Stimulated activated CD8-positive, alpha-beta memory T cell treated with anti-CD3 and anti-CD28 coated beads, Interleukin-2, amount 100 ng/mL, for 1 hour (primary cell): ENCODE measurements around the gene RNPEP.
"Not testable (repeated sequence)": the region's sequence is repeated elsewhere in the genome, so short reads cannot be mapped to it uniquely, and the experiment has no call there.

Source experiments
- DNase-seq, 2 donors: peaks; one replicate each; pipeline ENCODE4 v3.0.0-alpha.2; 2020; ENCODE audit warnings: low read depth in 2 of 2

Gene RNPEP

GRCh38 chr1:202036595-202037387 lies 54.3 kb downstream of the RNPEP start:
- DNase-seq, result no peak

- DNase-seq, result no peak
Observed at GRCh38 chr1:202037706-202038296, 55.4 kb downstream of the RNPEP start.

- no peak for DNase-seq
Observed at GRCh38 chr1:202038688-202039346, 56.4 kb downstream of the RNPEP start.

DNA sequence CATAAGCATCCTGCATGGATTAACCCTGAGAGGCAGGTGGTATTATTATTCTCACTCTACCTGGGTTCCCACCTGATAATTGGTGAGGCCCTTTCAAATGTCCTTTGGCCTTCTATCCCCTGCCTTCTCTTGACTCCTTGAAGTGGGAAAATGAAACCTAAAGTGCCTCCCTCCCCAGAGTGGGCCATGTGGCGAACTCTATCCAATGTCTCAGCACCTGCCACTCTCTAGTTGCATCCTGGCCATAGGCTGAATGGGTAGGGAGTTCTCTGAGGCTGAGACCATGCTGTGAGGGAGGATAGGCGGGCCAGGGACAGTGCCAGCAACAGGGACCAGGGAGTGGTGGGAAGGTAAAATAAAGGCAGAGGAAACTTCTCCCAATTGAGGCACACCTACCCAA lies 63.3 kb downstream of the RNPEP start:
- DNase-seq, result no peak

DNA sequence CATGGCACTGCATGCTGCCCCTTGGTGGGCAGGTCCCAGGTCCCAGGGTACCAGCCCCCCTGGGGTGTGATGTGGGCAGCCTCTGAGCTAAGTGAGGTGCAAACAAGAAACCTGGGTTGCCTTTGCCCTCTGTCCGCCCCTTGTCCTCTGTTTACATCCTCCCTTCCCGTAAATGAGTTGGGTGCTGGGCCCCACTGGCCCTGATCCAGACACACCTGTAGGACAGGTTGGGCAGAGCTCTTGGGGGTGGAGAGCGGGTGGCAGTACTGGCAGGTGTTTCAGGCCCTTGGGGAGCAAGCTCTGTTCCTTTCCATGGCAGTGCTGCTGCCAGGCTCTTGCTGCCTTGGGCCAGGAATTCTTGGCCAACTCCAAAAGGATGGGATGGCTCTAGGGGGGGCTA lies 63.8 kb downstream of the RNPEP start:
- DNase-seq, result no peak

GRCh38 chr1:202046748-202047708 lies 64.6 kb downstream of the RNPEP start:
- no peak for DNase-seq

GRCh38 chr1:202047977-202048376 lies 65.5 kb downstream of the RNPEP start:
- DNase-seq, result no peak

DNA sequence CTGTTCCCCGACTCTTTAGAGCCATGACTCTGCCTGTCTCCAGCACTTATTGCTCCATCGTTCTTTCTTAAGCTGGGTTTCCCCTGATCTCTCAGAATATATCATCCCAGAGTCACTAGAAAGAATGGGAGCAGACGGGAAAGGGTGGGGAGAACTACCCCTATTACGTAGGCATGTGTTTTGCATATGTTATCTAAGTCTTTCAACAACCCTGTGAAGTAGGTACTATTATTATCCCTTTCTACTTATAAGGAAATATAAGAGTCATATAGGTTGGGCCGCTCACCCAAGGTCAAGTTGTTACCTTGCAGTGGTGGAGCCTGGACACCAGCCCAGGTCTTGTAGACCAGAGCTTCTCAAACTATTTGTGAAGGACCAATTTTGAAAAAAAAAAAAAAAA lies 66.7 kb downstream of the RNPEP start:
- DNase-seq, result no peak

DNA sequence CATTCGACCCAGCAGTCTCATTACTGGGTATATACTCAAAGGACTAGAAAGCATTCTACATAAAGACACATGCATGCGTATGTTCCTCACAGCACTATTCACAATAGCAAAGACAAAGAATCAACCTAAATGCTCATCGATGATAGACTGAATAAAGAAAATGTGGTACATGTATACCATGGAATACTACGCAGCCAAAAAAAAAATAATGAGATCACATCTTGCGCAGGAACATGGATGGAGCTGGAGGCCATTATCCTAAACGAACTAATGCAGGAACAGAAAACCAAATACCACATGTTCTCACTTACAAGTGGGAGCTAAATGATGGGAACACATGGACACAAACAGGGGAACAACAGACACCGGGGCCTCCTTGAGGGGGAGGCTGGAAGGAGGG lies 71.6 kb downstream of the RNPEP start:
- DNase-seq, result no peak

DNA sequence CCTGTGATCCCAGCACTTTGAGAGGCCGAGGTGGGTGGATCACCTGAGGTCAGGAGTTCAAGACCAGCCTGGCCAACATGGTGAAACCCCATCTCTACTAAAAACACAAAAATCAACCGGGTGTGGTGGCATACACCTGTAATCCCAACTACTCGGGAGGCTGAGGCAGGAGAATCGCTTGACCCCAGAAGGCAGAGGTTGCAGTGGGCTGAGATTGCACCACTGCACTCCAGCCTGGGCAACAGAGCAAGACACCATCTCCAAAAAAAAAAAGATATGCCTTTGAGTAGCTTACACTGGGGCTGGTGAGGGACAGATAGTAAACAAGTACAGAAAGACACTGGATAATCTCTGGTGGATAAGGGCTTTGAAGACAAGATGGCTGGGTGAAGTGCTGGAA lies 72.2 kb downstream of the RNPEP start:
- not testable (repeated sequence) for DNase-seq
